Measurements from ENCODE around the gene ERGIC3.
"Not testable (repeated sequence)": the region's sequence is repeated elsewhere in the genome, so short reads cannot be mapped to it uniquely, and the experiment has no call there.

The ERGIC3 gene
- 69.8 to 93.9 reads per million in 2 donors for total RNA-seq

DNA sequence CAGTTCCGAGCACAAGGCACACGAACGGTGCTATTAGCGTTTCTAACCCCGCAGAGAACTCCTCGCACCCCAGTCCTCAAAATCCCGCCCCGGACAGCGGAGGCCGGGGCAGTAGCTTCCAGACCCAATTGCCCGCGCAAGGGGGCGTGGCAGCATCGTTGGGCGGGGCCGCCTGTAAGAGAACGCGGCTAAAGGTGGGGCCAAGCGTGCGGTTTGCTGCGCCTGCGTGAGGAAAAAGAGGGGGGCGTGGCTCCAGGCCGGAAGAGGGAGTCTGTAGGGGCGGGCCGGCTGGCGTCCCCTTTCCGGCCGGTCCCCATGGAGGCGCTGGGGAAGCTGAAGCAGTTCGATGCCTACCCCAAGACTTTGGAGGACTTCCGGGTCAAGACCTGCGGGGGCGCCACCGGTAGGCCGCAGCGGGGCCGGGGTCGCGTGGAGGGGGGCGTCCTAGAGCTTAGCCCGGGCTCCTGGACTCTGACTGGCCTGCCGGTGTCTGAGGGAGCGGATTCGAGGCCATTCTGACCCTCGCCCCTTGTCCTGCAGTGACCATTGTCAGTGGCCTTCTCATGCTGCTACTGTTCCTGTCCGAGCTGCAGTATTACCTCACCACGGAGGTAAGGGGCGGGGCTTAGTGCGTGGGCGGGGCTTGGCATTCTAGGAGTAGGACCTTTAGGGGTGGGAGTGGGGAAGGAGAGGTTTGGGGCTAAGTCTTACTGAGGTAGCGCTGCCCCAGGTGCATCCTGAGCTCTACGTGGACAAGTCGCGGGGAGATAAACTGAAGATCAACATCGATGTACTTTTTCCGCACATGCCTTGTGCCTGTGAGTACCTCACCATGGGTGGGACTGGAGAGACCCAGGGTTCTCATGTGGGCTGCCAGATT lies at the start of gene ERGIC3:
Gene ERGIC3 (plus strand): TSS at position 296 of the 880 bp plus-strand sequence. CDS start 20 bp downstream, at position 316.
- peak; percentile 91 to 96 (median 94) for DNase-seq

DNA sequence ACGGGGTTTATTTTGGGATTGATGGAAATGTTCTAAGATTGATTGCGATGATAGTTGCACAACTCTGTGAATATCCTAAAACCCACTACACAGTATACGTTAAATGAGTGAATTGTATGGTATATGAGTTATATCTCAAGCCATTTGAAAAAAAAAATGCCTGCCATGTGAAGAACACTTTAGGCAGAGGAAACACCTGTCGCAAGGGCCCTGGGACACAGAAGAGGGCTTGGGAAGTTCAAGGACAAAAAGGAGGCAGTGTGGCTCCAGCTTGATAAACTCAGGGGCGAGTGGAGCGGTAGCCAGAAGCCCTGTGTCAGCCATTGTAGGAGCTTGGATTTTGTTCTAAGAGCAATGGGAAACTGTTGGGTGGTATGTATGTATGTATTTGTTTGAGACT lies 49.5 kb upstream of the ERGIC3 start:
- DNase-seq = no peak

DNA sequence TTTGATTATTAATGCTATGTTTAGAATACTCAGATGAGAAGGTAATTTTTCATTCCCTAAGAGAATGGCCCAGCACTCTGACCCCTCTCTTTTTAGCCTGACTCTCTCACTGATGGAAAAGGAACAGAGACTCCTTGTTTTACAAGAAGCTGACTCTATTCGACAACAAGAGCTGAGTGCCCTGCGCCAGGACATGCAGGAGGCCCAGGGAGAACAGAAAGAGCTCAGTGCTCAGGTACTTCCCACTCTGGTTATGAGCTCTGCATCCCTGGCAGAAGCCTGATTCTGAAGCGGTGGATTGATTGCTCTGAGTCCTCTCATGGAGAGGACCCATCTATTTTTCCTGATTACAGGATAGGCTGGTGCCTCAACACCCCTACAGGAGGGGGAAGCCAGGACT lies 45.4 kb upstream of the ERGIC3 start:
- no peak for DNase-seq

DNA sequence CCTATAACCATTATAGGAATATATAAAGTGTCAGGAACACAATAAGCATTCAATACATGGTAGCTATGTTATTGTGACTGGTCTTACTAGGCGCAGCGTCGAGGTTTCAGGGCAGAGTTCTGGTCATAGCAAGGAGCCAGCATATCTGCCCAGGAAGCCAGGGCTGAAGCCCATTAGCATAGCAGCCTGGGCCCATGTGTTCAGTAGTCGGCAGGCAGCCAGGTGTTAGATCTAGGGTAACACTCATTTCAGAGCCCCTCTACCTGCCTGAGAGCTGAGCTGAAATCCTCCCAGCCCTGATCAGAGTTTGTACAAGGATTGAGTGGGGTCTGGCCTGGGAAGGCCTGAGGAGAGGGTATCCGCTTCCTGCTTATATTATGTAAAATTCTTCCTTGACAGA lies 44.6 kb upstream of the ERGIC3 start:
- no peak for DNase-seq

DNA sequence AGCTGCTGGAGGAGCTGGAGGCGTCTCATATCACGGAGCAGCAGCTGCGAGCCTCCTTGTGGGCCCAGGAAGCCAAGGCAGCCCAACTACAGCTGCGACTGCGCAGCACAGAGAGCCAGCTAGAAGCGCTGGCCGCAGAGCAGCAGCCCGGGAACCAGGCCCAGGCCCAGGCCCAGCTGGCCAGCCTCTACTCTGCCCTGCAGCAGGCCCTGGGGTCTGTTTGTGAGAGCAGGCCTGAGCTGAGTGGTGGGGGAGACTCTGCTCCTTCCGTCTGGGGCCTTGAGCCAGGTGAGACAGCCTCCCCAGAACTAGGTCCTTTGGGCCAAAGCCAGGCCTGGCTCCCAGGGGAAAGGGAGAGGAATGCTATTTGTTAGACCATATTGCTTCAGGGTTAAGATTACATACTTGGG lies 44.1 kb upstream of the ERGIC3 start:
- DNase-seq = no peak

DNA sequence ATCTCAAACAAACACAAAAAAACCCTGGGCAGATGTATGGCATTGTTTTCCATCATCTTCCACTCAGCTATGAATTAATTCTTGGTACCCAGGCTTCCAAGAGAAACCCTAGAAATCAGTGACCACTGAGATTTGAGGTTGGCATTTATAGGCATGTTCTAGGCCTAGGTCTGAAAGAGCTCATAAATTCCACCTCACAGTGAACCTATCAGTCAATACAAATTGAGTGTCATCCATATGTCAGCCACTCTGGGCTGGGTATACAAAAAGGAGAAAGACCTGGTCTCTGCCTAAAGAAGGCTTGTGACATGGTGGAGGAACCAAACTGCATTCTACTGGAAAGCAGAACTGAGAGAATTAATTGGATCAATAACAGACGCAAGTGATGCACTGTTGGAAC lies 42.6 kb upstream of the ERGIC3 start:
- no peak for DNase-seq

DNA sequence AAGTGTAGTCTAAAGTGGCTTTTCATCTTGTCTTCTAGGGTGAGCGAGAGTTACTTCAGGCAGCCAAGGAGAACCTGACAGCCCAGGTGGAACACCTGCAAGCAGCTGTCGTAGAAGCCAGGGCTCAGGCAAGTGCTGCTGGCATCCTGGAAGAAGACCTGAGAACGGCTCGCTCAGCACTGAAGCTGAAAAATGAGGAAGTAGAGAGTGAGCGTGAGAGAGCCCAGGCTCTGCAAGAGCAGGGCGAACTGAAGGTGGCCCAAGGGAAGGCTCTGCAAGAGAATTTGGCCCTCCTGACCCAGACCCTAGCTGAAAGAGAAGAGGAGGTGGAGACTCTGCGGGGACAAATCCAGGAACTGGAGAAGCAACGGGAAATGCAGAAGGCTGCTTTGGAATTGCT lies 39.5 kb upstream of the ERGIC3 start:
- DNase-seq = no peak

DNA sequence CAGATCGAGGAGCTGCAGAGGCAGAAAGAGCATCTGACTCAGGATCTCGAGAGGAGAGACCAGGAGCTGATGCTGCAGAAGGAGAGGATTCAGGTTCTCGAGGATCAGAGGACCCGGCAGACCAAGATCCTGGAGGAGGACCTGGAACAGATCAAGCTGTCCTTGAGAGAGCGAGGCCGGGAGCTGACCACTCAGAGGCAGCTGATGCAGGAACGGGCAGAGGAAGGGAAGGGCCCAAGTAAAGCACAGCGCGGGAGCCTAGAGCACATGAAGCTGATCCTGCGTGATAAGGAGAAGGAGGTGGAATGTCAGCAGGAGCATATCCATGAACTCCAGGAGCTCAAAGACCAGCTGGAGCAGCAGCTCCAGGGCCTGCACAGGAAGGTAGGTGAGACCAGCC lies 38.6 kb upstream of the ERGIC3 start:
- no peak for DNase-seq

DNA sequence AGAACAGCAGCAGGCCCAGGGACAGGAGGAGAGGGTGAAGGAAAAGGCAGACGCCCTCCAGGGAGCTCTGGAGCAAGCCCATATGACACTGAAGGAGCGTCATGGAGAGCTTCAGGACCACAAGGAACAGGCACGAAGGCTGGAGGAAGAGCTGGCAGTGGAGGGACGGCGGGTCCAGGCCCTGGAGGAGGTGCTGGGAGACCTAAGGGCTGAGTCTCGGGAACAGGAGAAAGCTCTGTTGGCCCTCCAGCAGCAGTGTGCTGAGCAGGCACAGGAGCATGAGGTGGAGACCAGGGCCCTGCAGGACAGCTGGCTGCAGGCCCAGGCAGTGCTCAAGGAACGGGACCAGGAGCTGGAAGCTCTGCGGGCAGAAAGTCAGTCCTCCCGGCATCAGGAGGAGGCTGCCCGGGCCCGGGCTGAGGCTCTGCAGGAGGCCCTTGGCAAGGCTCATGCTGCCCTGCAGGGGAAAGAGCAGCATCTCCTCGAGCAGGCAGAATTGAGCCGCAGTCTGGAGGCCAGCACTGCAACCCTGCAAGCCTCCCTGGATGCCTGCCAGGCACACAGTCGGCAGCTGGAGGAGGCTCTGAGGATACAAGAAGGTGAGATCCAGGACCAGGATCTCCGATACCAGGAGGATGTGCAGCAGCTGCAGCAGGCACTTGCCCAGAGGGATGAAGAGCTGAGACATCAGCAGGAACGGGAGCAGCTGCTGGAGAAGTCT lies 37.9 kb upstream of the ERGIC3 start:
- DNase-seq = no peak

DNA sequence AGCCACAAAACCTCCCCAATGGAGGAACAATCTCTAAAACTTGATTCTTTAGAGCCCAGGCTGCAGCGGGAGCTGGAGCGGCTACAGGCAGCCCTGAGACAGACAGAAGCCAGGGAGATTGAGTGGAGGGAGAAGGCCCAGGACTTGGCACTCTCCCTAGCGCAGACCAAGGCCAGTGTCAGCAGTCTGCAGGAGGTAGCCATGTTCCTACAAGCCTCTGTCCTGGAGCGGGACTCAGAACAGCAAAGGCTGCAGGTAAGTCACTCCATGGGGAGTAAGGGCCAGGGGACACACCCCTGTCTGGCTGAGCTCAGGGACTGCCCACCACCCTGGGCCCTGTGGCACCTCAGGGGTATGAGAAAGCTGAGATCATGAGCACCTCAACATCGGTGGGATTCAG lies 37.1 kb upstream of the ERGIC3 start:
- no peak for DNase-seq

DNA sequence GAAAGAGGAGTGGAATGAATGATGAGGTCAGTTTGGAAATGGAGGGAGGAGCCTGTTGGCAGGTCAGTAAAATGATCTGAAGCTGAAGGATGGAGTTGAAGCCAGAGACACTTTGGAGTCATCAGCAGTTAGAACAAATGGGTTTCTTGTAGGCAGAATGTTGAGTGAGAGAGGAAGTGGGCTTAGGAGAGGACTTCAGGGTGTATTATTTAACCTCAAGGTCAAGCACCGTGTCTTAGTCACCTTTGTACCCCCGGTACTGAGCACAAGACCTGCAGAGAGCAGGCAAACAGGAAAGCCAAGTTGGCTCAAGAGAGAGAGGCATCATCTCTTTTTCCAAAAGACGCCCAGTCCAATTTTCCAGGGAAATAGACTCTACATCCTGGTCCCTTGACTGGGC lies 35.7 kb upstream of the ERGIC3 start:
- DNase-seq = no peak

DNA sequence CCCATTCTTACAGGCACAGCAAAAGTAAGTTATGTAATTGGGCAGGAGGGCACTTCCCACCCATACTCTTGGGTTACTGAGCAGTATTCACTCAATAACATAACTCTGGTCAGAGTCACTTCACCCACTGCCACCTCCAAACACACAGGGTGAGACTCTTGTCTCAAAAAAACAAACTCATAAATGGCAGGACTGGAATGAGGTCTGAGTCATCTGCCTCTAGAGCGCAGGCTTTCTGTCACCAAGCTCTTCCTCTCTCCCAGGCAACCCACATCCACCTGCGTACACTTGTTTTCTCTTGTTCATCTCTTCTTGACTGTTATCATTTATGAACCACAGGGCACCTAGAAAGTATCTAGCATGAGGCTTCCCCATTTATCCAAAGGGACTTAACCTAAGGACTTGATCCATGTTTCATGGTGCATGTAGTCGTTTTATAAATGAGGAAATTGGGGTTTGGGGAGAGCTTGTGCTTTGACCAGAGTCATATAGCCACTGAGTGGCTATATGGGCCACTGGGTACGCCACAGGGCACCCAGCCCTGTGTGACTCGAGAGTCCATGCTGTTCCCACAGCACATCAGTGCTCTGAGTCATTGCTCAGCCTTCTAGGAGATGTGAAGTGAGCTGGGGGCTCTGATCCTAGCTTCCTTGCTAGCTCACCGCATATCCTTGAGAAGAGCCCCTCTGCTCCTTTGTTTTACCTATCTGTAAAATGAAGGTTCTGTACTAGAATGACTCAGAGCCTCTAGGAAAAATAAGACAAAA lies 34.8 kb upstream of the ERGIC3 start:
- DNase-seq = peak in 1 of 5 experiments; percentile 31

DNA sequence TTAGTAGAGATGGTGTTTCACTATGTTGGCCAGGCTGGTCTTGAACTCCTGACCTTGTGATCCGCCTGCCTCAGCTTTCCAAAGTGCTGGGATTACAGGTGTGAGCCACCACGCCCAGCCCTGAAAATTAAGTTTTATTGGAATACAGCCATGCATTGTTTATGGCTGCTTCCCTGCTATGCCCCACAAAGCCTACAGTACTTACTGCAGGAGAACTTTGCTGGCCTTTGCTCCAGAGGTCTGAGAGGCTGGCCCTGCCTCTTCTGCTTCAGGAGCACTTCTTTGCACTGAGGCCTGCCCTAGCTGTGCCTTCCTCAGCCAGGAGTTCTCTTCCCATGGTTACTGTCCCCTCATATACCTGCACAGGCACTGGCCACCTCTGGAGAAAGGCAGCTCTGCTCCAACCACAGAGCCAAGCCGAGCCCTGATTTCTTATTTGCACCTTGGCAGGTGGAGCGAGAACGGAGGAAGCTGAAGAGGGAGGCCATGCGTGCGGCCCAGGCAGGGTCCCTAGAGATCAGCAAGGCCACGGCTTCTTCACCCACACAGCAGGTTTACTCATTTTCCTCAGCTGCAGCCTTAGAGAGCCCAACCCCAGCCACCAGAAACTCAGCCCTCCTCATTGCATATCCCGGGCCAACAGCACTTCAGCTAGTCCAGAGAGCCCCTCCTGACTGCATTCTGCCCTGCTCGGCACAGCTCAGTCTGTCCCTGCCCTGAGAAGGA lies 33.2 kb upstream of the ERGIC3 start:
- no peak for DNase-seq

DNA sequence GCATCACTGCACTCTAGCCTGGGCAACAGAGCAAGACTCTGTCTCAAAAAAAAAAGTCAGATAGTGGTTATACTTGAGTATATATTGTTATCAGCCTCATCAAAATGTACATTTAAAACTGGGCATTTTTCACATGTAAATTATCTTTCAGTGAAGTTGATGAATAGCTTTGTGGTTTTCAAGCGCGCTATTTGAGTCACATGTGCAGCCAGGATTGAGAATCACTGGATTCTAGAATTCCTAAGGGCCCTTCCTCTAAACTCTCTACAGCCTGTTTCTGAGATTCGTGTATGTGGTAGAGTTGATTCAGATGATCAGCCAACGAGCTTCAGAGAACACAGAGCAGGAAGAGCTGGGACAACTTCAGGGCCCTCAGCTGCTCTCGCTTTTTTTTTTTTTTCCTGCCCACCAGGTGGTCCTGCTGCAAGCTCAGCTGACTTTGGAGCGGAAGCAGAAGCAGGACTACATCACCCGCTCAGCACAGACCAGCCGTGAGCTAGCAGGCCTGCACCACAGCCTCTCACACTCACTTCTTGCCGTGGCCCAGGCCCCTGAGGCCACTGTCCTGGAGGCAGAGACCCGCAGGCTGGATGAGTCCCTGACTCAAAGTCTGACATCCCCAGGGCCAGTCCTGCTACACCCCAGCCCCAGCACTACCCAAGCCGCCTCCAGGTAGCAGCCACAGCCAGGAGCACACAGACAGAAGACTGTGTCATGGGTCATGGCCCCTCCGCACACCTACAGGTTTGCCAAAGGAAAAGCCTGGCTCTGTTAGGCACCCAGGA lies 30.7 kb upstream of the ERGIC3 start:
- no peak for DNase-seq

DNA sequence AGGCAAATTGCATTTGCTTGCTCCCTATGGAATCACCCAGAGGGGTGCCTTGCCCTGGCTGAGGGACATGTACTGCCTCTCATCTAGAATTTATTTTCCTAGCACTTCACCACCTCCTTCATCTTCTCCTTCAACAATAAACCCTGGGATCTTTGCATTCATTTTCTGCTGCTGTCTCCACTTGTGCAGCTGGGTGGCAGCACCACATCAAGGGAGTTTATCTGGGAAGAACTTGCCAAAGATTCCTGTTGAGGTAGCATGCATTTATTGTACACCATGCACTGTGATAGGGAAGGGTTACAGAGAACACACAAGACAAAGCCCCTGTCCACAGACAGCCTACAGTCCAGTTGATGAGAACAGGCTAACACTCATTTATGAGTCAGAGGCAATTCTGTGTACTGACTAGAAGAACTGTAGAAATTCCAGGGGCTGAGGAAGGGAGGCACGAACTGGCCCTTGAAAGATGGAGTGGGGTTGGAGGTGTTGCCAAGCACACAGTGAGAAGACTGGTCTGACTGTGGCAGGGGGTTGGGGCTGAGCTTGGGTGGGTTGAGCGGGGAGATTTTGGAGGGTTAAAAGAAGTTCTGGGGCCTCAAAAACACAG lies 30.0 kb upstream of the ERGIC3 start:
- DNase-seq = no peak

DNA sequence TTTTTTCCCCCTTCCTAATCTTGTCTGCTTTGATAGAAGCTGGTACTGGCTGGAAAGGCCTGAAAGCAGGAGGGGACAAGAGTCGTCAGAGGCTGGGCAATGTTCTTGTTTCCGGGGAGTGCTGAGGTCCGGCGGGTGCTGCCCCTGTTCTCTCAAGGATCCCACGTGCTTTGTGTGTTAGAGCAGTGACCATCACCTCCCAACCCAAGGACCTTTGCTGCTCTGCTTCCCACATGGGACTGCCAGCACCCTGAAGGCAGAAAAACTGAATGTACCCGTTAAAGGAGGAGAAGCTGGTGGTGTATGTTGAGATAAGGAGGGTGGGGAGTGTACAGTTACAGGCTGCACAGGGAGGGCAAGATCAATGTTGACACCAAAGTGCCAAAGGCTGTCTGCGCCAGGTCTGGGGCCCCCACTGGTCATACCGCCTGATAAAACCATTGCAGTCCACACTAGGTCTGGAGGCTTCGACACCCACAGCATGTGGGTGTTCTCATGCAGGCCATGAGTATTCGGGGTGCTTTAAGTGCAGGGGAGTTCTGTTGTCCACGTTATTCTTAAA lies 27.4 kb upstream of the ERGIC3 start:
- no peak for DNase-seq

DNA sequence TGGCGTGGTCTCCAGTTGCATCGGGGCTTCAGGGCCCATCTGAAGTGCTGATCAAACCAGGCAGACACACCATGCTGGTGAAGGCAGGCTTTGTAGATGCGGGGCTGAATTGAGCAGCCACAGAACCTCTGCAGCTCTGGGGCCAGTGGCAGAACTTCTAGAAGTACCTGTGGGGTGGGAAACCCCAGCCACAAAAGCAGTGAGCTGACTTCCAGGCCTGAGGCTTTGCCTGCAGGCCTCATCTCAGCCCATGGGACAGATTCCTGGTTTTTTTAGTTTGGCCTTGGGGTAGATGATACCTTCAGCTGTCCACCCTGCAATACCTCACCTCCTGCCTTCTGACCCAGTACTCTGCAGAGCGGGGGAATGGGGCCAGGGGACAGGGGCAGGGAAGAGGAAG lies 26.5 kb upstream of the ERGIC3 start:
- DNase-seq = no peak

DNA sequence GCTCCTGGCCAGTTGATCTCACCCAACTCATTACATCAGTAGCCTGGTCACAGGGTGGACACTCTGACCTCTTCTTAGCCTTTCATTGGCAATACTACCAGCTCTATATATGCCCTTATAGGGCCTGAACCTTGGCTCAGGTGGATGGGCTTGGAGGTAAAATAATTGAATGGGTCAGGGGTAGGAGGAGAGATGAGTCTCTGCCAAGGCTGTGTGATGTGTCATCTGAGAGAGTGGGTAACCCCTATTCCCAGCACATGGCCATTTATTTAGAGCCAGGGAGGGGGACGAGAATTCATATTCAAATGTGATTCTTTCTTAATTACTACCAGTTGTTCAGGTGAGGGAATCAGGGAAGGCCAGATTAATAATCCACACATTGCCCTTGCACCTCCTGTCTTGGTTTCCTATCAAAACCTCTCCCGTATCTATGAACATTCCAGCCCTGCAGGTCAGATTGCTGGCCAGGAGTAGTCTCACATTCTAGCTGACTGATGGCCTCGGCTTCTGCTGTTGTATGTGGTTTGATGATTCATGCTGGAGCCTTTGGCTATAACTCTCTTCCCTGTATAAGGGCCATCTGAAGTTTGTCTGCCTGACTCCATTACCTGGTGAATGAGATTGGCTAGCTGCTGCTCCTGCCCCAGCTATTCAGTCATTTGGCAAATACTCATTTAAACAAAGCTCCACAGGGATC lies 25.8 kb upstream of the ERGIC3 start:
- no peak for DNase-seq

DNA sequence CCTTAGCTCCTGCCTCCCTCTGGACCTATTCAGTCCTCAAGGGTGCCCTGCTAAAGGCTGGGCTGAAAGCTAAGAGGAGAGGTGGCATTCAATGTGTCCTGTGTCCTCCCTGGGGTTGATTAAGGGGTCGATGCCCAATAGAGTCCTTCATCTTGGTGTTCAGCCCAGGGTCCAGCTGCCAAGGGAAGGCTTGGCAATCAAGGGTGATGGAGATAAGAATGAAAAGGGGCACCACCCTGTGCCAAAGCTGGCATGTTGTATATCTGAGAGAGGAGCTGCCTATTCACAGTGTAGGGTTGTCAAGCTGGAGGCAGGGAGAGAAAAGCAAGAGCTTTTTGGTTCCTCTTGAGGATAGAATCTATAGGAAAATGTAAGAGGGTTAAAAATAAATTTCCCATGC lies 24.8 kb upstream of the ERGIC3 start:
- DNase-seq = no peak

DNA sequence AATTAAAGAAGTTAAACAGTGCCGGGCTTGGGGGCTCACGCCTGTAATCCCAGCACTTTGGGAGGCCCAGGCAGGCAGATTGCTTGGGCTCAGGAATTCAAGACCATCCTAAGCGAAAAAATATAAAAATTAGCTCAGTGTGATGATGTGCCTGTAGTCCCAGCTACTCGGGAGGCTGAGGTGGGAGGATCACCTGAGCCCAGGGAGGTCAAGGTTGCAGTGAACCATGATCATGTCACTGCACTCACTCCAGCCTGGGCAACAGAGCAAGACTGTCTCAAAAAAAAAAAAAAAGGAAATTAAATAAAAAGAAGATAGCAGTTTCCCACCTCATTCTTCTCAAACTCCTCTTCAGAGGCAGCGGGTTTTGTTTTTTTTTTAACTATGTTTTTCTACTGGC lies 24.1 kb upstream of the ERGIC3 start:
- not testable (repeated sequence) for DNase-seq

Measured in T-helper 2 cell (primary cell).